ENCODE results near the gene GINM1. TPM values are rescaled to one million over a fixed set of nuclear protein-coding genes. Genes with fewer than 3 reads are reported as not detected.

Gene GINM1
- total and polyA plus RNA-seq, 9 of the 15 experiments (the other 6 are each of a cell fraction or from before 2014, with no cell fraction given): 5.0 to 19.3 (median 14.2) TPM

- TF ChIP-seq ELK1 (CRISPR knock-in tag; IDR thresholded peaks at IDR 0.05): no peak
- TF ChIP-seq FOXO4 (CRISPR knock-in tag; IDR thresholded peaks at IDR 0.05): no peak
- TF ChIP-seq SMAD3 (CRISPR knock-in tag; conservative IDR thresholded peaks at IDR 0.05): no peak
- TF ChIP-seq NFIC (IDR thresholded peaks at IDR 0.05): peak; percentile 99
- no peak for TF ChIP-seq CEBPB (tag; IDR thresholded peaks at IDR 0.05)
- TF ChIP-seq HEY1 (CRISPR knock-in tag; IDR thresholded peaks at IDR 0.05; ENCODE audit: borderline replicate concordance): no peak
- no peak for TF ChIP-seq TSC22D4 (tag; IDR thresholded peaks at IDR 0.05)
- TF ChIP-seq ZNF174 (CRISPR knock-in tag; IDR thresholded peaks at IDR 0.05): no peak
- TF ChIP-seq NFE2L1 (tag; IDR thresholded peaks at IDR 0.05; ENCODE audit: borderline replicate concordance, low read depth): no peak
- TF ChIP-seq KLF6 (CRISPR knock-in tag; IDR thresholded peaks at IDR 0.05; ENCODE audit: borderline replicate concordance): no peak
- no peak for TF ChIP-seq HDAC6 (IDR thresholded peaks at IDR 0.05; ENCODE audit: low read depth, low read length)
- TF ChIP-seq ZNF740 (CRISPR knock-in tag; IDR thresholded peaks at IDR 0.05): no peak
- no peak for TF ChIP-seq ZNF740 (tag; IDR thresholded peaks at IDR 0.05)
- TF ChIP-seq PCBP2 (IDR thresholded peaks at IDR 0.05; ENCODE audit: low read depth, low read length, poor library complexity, severe bottlenecking): no peak
- no peak for TF ChIP-seq C11orf30 (IDR thresholded peaks at IDR 0.05; ENCODE audit: low read depth)
- no peak for TF ChIP-seq ZNF77 (CRISPR knock-in tag; IDR thresholded peaks at IDR 0.05)
- no peak for TF ChIP-seq HNRNPUL1 (IDR thresholded peaks at IDR 0.05; ENCODE audit: low read length)
- TF ChIP-seq, protein P1, sequence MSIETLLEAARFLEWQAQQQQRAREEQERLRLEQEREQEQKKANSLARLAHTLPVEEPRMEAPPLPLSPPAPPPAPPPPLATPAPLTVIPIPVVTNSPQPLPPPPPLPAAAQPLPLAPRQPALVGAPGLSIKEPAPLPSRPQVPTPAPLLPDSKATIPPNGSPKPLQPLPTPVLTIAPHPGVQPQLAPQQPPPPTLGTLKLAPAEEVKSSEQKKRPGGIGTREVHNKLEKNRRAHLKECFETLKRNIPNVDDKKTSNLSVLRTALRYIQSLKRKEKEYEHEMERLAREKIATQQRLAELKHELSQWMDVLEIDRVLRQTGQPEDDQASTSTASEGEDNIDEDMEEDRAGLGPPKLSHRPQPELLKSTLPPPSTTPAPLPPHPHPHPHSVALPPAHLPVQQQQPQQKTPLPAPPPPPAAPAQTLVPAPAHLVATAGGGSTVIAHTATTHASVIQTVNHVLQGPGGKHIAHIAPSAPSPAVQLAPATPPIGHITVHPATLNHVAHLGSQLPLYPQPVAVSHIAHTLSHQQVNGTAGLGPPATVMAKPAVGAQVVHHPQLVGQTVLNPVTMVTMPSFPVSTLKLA (conservative IDR thresholded peaks at IDR 0.05): peak; percentile 83 to 92
- no peak for TF ChIP-seq EGR1 (conservative IDR thresholded peaks at IDR 0.05)
- TF ChIP-seq, protein P2, sequence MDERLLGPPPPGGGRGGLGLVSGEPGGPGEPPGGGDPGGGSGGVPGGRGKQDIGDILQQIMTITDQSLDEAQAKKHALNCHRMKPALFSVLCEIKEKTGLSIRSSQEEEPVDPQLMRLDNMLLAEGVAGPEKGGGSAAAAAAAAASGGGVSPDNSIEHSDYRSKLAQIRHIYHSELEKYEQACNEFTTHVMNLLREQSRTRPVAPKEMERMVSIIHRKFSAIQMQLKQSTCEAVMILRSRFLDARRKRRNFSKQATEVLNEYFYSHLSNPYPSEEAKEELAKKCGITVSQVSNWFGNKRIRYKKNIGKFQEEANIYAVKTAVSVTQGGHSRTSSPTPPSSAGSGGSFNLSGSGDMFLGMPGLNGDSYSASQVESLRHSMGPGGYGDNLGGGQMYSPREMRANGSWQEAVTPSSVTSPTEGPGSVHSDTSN (CRISPR knock-in tag; IDR thresholded peaks at IDR 0.05; ENCODE audit: low read depth): no peak
- TF ChIP-seq, protein P2 (tag; conservative IDR thresholded peaks at IDR 0.05; ENCODE audit: low read depth): peak; percentile 61
These were observed at the start of gene GINM1 (continued) for GRCh38 chr6:149565527-149566409.

Data from K562 (cell line).